BE2C (cell line): ENCODE measurements around the gene ADIRF.

Source experiments
- DNase-seq: peaks from one replicate; pipeline ENCODE4 v3.0.0-alpha.2; 2020
- H3K27me3 ChIP-seq: fragments of 250-450 bp; sonication (Bioruptor Pico); 2 replicates; pipeline ENCODE4 v1.5.1; 2020; ENCODE audit warnings: mild to moderate bottlenecking
- H3K36me3 ChIP-seq: fragments of 250-450 bp; sonication (Bioruptor Pico); 2 replicates; pipeline ENCODE4 v1.5.1; 2020; ENCODE audit warnings: mild to moderate bottlenecking
- H3K4me1 ChIP-seq: fragments of 250-450 bp; sonication (Bioruptor Pico); 2 replicates; pipeline ENCODE4 v1.5.1; 2020
- H3K4me3 ChIP-seq: 2 replicates; pipeline ENCODE4 v1.5.1; 2011; ENCODE audit warnings: low read depth, low read length
- H3K9me3 ChIP-seq: fragments of 250-450 bp; sonication (Bioruptor Pico); 2 replicates; pipeline ENCODE4 v1.5.1; 2020
- CTCF ChIP-seq: IDR thresholded peaks from 2 replicates; pipeline ENCODE4 v1.5.1; 2012; ENCODE audit warnings: mild to moderate bottlenecking, low read depth, low read length

Gene ADIRF

DNA sequence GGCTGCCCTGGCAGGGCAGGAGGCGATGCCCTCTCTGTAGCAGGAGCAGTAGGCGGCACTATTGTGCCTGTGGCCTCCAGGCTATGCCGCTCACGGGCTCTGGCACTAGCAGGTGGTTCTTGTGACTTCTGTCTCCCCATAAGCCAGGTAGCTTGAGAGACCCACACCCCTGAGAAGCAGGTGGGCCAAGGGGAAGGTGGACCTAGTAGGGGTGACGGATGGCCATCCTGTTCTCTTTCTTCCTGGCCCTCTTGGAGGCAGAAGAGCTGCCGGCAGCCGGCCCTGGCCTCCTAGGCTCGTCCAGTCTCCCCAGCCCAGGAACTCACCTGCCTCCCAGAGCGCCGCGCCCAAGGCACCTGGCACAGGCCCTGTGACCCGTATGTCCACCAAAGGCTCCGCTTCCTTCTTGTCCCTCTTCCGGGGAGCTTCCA lies 26.3 kb upstream of the ADIRF start:
- Histone ChIP-seq H3K4me3 (no peak overlapping the region), H3K4me1 (no peaks in the 10 kb centered on the region), H3K36me3 (no peaks in the 10 kb centered on the region), H3K27me3 (no peaks in the 10 kb centered on the region), H3K9me3 (no peaks in the 10 kb centered on the region)
- DNase-seq: no peak
- TF ChIP-seq CTCF: no peak

- H3K4me3 ChIP-seq: no peak overlapping the region
- TF ChIP-seq CTCF: no peak
- no peaks in the 10 kb centered on the region for H3K27me3 ChIP-seq
- no peaks in the 10 kb centered on the region for H3K4me1 ChIP-seq
- no peaks in the 10 kb centered on the region for H3K9me3 ChIP-seq
- no peaks in the 10 kb centered on the region for H3K36me3 ChIP-seq
- DNase-seq: no peak
These were observed 25.6 kb upstream of the ADIRF start for GRCh38 chr10:86942441-86943315.

- Histone ChIP-seq H3K4me3 (no peak overlapping the region), H3K27me3 (no peaks in the 10 kb centered on the region), H3K4me1 (no peaks in the 10 kb centered on the region), H3K36me3 (no peaks in the 10 kb centered on the region), H3K9me3 (no peaks in the 10 kb centered on the region)
- TF ChIP-seq CTCF: no peak
- DNase-seq: no peak
These were observed 24.8 kb upstream of the ADIRF start for GRCh38 chr10:86943316-86944030.

- Histone ChIP-seq H3K4me3 (no peak overlapping the region), H3K36me3 (no peaks in the 10 kb centered on the region), H3K4me1 (no peaks in the 10 kb centered on the region), H3K27me3 (no peaks in the 10 kb centered on the region), H3K9me3 (no peaks in the 10 kb centered on the region)
- DNase-seq: no peak
- no peak for TF ChIP-seq CTCF
These were observed 24.3 kb upstream of the ADIRF start for GRCh38 chr10:86944031-86944419.

GRCh38 chr10:86944471-86944870 lies 23.8 kb upstream of the ADIRF start:
- Histone ChIP-seq H3K36me3 (no peaks in the 10 kb centered on the region), H3K9me3 (no peaks in the 10 kb centered on the region), H3K4me3 (no peak overlapping the region), H3K4me1 (no peaks in the 10 kb centered on the region), H3K27me3 (no peaks in the 10 kb centered on the region)
- DNase-seq: no peak
- TF ChIP-seq CTCF: no peak

GRCh38 chr10:86944907-86945306 lies 23.4 kb upstream of the ADIRF start:
- Histone ChIP-seq H3K4me1 (no peaks in the 10 kb centered on the region), H3K4me3 (no peak overlapping the region), H3K36me3 (no peaks in the 10 kb centered on the region), H3K27me3 (no peaks in the 10 kb centered on the region), H3K9me3 (no peaks in the 10 kb centered on the region)
- no peak for TF ChIP-seq CTCF
- DNase-seq: no peak
